ENCODE results near the gene EPHA8.
A peak's percentile ranks its signal among the peaks of the same experiment; 100 is the strongest.

Gene EPHA8

GRCh38 chr1:22570140-22570909 is 7.0 kb downstream of the EPHA8 start:
- H3K9ac ChIP-seq (ENCODE audit: low read length), result no peak overlapping the region
- peaks cover 2% of the 10 kb centered on the region for H3K9me3 ChIP-seq (ENCODE audit: insufficient read depth, low read depth, low read length)
- H2BK120ac ChIP-seq (ENCODE audit: insufficient read depth, low read length, poor library complexity), result no peak overlapping the region
- H3K27ac ChIP-seq (ENCODE audit: low read depth, low read length), result no peak overlapping the region
- no CpG with 5 or more reads among the region's 34 CpGs for whole genome bisulfite sequencing (ENCODE audit: extremely low coverage, insufficient coverage, insufficient read length)
- H3K36me3 ChIP-seq (ENCODE audit: control insufficient read depth in 1 of 2, insufficient read depth in 2 of 2, low read length in 2 of 2), result no peaks in the 10 kb centered on the region
- no peak overlapping the region for H2BK5ac ChIP-seq (ENCODE audit: low read depth, low read length, poor library complexity)
- no peaks in the 10 kb centered on the region for H3K79me1 ChIP-seq (ENCODE audit: low read length)
- H3K23ac ChIP-seq (ENCODE audit: low read length), result no peak overlapping the region
- no peak overlapping the region for H3K4me2 ChIP-seq (ENCODE audit: low read length)
- H4K12ac ChIP-seq (ENCODE audit: low read depth, low read length), result no peak overlapping the region
- H2BK12ac ChIP-seq (ENCODE audit: low read length), result no peak overlapping the region
- DNase-seq, result no peak
- H4K91ac ChIP-seq (ENCODE audit: low read depth, low read length), result no peak overlapping the region
- H2AK5ac ChIP-seq (ENCODE audit: low read length), result no peak overlapping the region
- H3K4me1 ChIP-seq (ENCODE audit: control insufficient read depth in 1 of 2, insufficient read depth in 2 of 2, low read length in 2 of 2), result no peaks in the 10 kb centered on the region
- peak overlapping the region; percentile 5 for H3K4me3 ChIP-seq (ENCODE audit: low read depth, low read length)
- no peak overlapping the region for H3K18ac ChIP-seq (ENCODE audit: low read length)
- H3K79me2 ChIP-seq (ENCODE audit: control insufficient read depth, insufficient read depth, low read length, poor library complexity), result no peaks in the 10 kb centered on the region
- no peaks in the 10 kb centered on the region for H3K27me3 ChIP-seq (ENCODE audit: insufficient read depth, low read length)
- no peak overlapping the region for H2AFZ ChIP-seq (ENCODE audit: insufficient read depth, low read length, poor library complexity)
- H3K14ac ChIP-seq (ENCODE audit: low read length), result no peak overlapping the region
- H4K8ac ChIP-seq (ENCODE audit: low read depth, low read length), result no peak overlapping the region
- H3K4ac ChIP-seq (ENCODE audit: low read depth, low read length), result no peak overlapping the region

- Histone ChIP-seq H2AK5ac (ENCODE audit: low read length) (no peak overlapping the region), H2BK12ac (ENCODE audit: low read length) (no peak overlapping the region), H3K14ac (ENCODE audit: low read length) (no peak overlapping the region), H3K36me3 (ENCODE audit: control insufficient read depth in 1 of 2, insufficient read depth in 2 of 2, low read length in 2 of 2) (no peaks in the 10 kb centered on the region), H3K9me3 (ENCODE audit: insufficient read depth, low read depth, low read length) (peaks cover 8% of the 10 kb centered on the region), H3K4me2 (ENCODE audit: low read length) (no peak overlapping the region), H3K27ac (ENCODE audit: low read depth, low read length) (no peak overlapping the region), H4K91ac (ENCODE audit: low read depth, low read length) (no peak overlapping the region), H4K8ac (ENCODE audit: low read depth, low read length) (no peak overlapping the region), H3K4ac (ENCODE audit: low read depth, low read length) (no peak overlapping the region), H2BK120ac (ENCODE audit: insufficient read depth, low read length, poor library complexity) (no peak overlapping the region), H3K18ac (ENCODE audit: low read length) (no peak overlapping the region), H3K4me1 (ENCODE audit: control insufficient read depth in 1 of 2, insufficient read depth in 2 of 2, low read length in 2 of 2) (no peaks in the 10 kb centered on the region), H3K79me1 (ENCODE audit: low read length) (no peaks in the 10 kb centered on the region), H4K12ac (ENCODE audit: low read depth, low read length) (no peak overlapping the region), H2BK5ac (ENCODE audit: low read depth, low read length, poor library complexity) (no peak overlapping the region), H2AFZ (ENCODE audit: insufficient read depth, low read length, poor library complexity) (no peak overlapping the region), H3K9ac (ENCODE audit: low read length) (no peak overlapping the region), H3K4me3 (ENCODE audit: low read depth, low read length) (no peak overlapping the region), H3K79me2 (ENCODE audit: control insufficient read depth, insufficient read depth, low read length, poor library complexity) (no peaks in the 10 kb centered on the region), H3K23ac (ENCODE audit: low read length) (no peak overlapping the region), H3K27me3 (ENCODE audit: insufficient read depth, low read length) (no peaks in the 10 kb centered on the region)
- DNase-seq, result no peak
- WGBS (ENCODE audit: extremely low coverage, insufficient coverage, insufficient read length), result no CpG with 5 or more reads among the region's 9 CpGs
These were observed 9.5 kb downstream of the EPHA8 start for GRCh38 chr1:22572818-22573217.

- Histone ChIP-seq H3K4me2 (ENCODE audit: low read length) (no peak overlapping the region), H3K18ac (ENCODE audit: low read length) (no peak overlapping the region), H3K23ac (ENCODE audit: low read length) (no peak overlapping the region), H3K36me3 (ENCODE audit: control insufficient read depth in 1 of 2, insufficient read depth in 2 of 2, low read length in 2 of 2) (no peaks in the 10 kb centered on the region), H2AFZ (ENCODE audit: insufficient read depth, low read length, poor library complexity) (no peak overlapping the region), H2BK12ac (ENCODE audit: low read length) (no peak overlapping the region), H2AK5ac (ENCODE audit: low read length) (no peak overlapping the region), H3K4ac (ENCODE audit: low read depth, low read length) (no peak overlapping the region), H4K8ac (ENCODE audit: low read depth, low read length) (no peak overlapping the region), H3K9ac (ENCODE audit: low read length) (no peak overlapping the region), H2BK120ac (ENCODE audit: insufficient read depth, low read length, poor library complexity) (no peak overlapping the region), H3K4me1 (ENCODE audit: control insufficient read depth in 1 of 2, insufficient read depth in 2 of 2, low read length in 2 of 2) (no peaks in the 10 kb centered on the region), H3K27ac (ENCODE audit: low read depth, low read length) (no peak overlapping the region), H4K12ac (ENCODE audit: low read depth, low read length) (no peak overlapping the region), H3K27me3 (ENCODE audit: insufficient read depth, low read length) (no peaks in the 10 kb centered on the region), H3K79me1 (ENCODE audit: low read length) (no peaks in the 10 kb centered on the region), H2BK5ac (ENCODE audit: low read depth, low read length, poor library complexity) (no peak overlapping the region), H3K79me2 (ENCODE audit: control insufficient read depth, insufficient read depth, low read length, poor library complexity) (no peaks in the 10 kb centered on the region), H3K4me3 (ENCODE audit: low read depth, low read length) (no peak overlapping the region), H3K14ac (ENCODE audit: low read length) (no peak overlapping the region), H3K9me3 (ENCODE audit: insufficient read depth, low read depth, low read length) (peaks cover 12% of the 10 kb centered on the region), H4K91ac (ENCODE audit: low read depth, low read length) (no peak overlapping the region)
- no peak for DNase-seq
- WGBS (ENCODE audit: extremely low coverage, insufficient coverage, insufficient read length), result no CpG with 5 or more reads among the region's 7 CpGs
These were observed 9.9 kb downstream of the EPHA8 start for GRCh38 chr1:22573237-22573636.

- Histone ChIP-seq H3K79me2 (ENCODE audit: control insufficient read depth, insufficient read depth, low read length, poor library complexity) (no peaks in the 10 kb centered on the region), H3K4ac (ENCODE audit: low read depth, low read length) (no peak overlapping the region), H2AK5ac (ENCODE audit: low read length) (no peak overlapping the region), H4K12ac (ENCODE audit: low read depth, low read length) (no peak overlapping the region), H3K9ac (ENCODE audit: low read length) (no peak overlapping the region), H3K4me3 (ENCODE audit: low read depth, low read length) (no peak overlapping the region), H3K14ac (ENCODE audit: low read length) (no peak overlapping the region), H2BK5ac (ENCODE audit: low read depth, low read length, poor library complexity) (no peak overlapping the region), H3K27ac (ENCODE audit: low read depth, low read length) (no peak overlapping the region), H3K4me2 (ENCODE audit: low read length) (no peak overlapping the region), H3K9me3 (ENCODE audit: insufficient read depth, low read depth, low read length) (peaks cover 20% of the 10 kb centered on the region), H3K18ac (ENCODE audit: low read length) (no peak overlapping the region), H3K4me1 (ENCODE audit: control insufficient read depth in 1 of 2, insufficient read depth in 2 of 2, low read length in 2 of 2) (no peaks in the 10 kb centered on the region), H2BK120ac (ENCODE audit: insufficient read depth, low read length, poor library complexity) (no peak overlapping the region), H4K91ac (ENCODE audit: low read depth, low read length) (no peak overlapping the region), H4K8ac (ENCODE audit: low read depth, low read length) (no peak overlapping the region), H2AFZ (ENCODE audit: insufficient read depth, low read length, poor library complexity) (no peak overlapping the region), H3K23ac (ENCODE audit: low read length) (no peak overlapping the region), H3K79me1 (ENCODE audit: low read length) (no peaks in the 10 kb centered on the region), H3K36me3 (ENCODE audit: control insufficient read depth in 1 of 2, insufficient read depth in 2 of 2, low read length in 2 of 2) (no peaks in the 10 kb centered on the region), H3K27me3 (ENCODE audit: insufficient read depth, low read length) (no peaks in the 10 kb centered on the region), H2BK12ac (ENCODE audit: low read length) (no peak overlapping the region)
- WGBS (ENCODE audit: extremely low coverage, insufficient coverage, insufficient read length), result no CpG with 5 or more reads among the region's 8 CpGs
- DNase-seq, result no peak
These were observed 12.4 kb downstream of the EPHA8 start for GRCh38 chr1:22575532-22576149.
